Body of pancreas (tissue), 4 donors: ENCODE data around the gene EBF3. TPM values are rescaled to one million over a fixed set of nuclear protein-coding genes. Genes with fewer than 3 reads are reported as not detected.

Experiments
- ATAC-seq: fragments of 150-250 bp; one replicate; pipeline ENCODE4 v1.9.1; 2016
- DNase-seq, 4 donors: peaks; one replicate each; pipeline ENCODE4 v3.0.0-alpha.2; 2019
- H3K27ac ChIP-seq, 4 donors: fragments of 200-600 bp; sonication (generic); 1 replicate in 3 of 4; 2 replicates in 1 of 4; pipeline versions ENCODE4 v1.5.1 to v1.6.1; 2016 to 2019; ENCODE audit warnings: mild to moderate bottlenecking in 1 of 4, mixed read lengths in 1 of 4, moderate library complexity in 1 of 4
- H3K27me3 ChIP-seq, 2 donors: fragments of 200-600 bp; sonication (generic); one replicate each; pipeline ENCODE4 v1.6.0; 2016; ENCODE audit warnings: mild to moderate bottlenecking in 1 of 2
- H3K36me3 ChIP-seq, 2 donors: fragments of 200-600 bp; sonication (generic); replicated peaks in 1 of 2; 2 replicates each; pipeline ENCODE4 v1.5.1; 2016; ENCODE audit warnings: low read depth in 2 of 2; ENCODE audit not compliant: insufficient read depth in 1 of 2
- H3K4me1 ChIP-seq: fragments of 200-600 bp; sonication (generic); one replicate; pipeline ENCODE4 v1.6.0; 2016
- H3K4me3 ChIP-seq, 2 donors: fragments of 200-600 bp; sonication (generic); 1 replicate in 1 of 2; 2 replicates in 1 of 2; pipeline ENCODE4 v1.5.1; 2016 to 2019
- H3K9me3 ChIP-seq, 3 donors: fragments of 200-600 bp; sonication (generic); 1 replicate in 2 of 3; 2 replicates in 1 of 3; pipeline ENCODE4 v1.5.1; 2016
- CTCF ChIP-seq, 7 experiments: fragments of 450-650 bp in 4 of 7; fragments of 200-600 bp in 3 of 7; sonication (generic) in 3 of 7; IDR thresholded peaks; one replicate each; pipeline ENCODE4 v1.5.1; 2016 to 2019; ENCODE audit warnings: antibody characterized with exemption in 7 of 7
- POLR2A ChIP-seq, 3 donors: fragments of 450-650 bp; IDR thresholded peaks; one replicate each; pipeline ENCODE4 v1.6.1; 2016; ENCODE audit warnings: antibody characterized with exemption in 3 of 3, mild to moderate bottlenecking in 2 of 3
- WGBS, 2 donors: methylation state at CpG; one replicate each; pipeline ENCODE4 v1.1.5; 2017; 5-methylcytosine and 5-hydroxymethylcytosine counted together
- intact Hi-C: fragments of 100-400 bp; cut with DNase I; formaldehyde crosslinking; loops from one replicate; pipeline ENCODE4 v1.15.1; 2023
- total RNA-seq, 2 donors: library from RNA; depleted of rRNA; stranded (reverse); fragments of >200 nt; gene quantifications; one replicate each; pipeline ENCODE4 v1.1.0, GENCODE V29; 2016

Gene EBF3
- total RNA-seq, 2 donors from 2014 or later = 2.3 to 4.6 TPM

GRCh38 chr10:129867631-129868179, 96.4 kb downstream of the EBF3 start:
- no peak overlapping the region for H3K27ac ChIP-seq
- H3K36me3 ChIP-seq = no peaks in the 10 kb centered on the region
- no peak for TF ChIP-seq CTCF (IDR thresholded peaks at IDR 0.05)
- TF ChIP-seq POLR2A (IDR thresholded peaks at IDR 0.05) = no peak
- no peaks in the 10 kb centered on the region for H3K9me3 ChIP-seq
- intact Hi-C loops = no loop called here
- no peak overlapping the region for H3K4me3 ChIP-seq
- no peaks in the 10 kb centered on the region for H3K4me1 ChIP-seq
- 92 to 93% methylated on average over 30 to 36 of the region's 36 CpGs for WGBS, 2 donors
- DNase-seq (no peak), ATAC-seq (no peak)
- H3K27me3 ChIP-seq = no peaks in the 10 kb centered on the region

- 85 to 86% methylated on average over 14 to 16 of the region's 16 CpGs for WGBS, 2 donors
- no peak for ATAC-seq
- Histone ChIP-seq H3K9me3 (no peaks in the 10 kb centered on the region), H3K4me1 (no peaks in the 10 kb centered on the region), H3K36me3 (no peaks in the 10 kb centered on the region), H3K27me3 (no peaks in the 10 kb centered on the region), H3K4me3 (no peak overlapping the region), H3K27ac (no peak overlapping the region)
- intact Hi-C loops = no loop called here
- no peak for DNase-seq
- TF ChIP-seq CTCF (IDR thresholded peaks at IDR 0.05) = no peak
- TF ChIP-seq POLR2A (IDR thresholded peaks at IDR 0.05) = no peak
Measured at GRCh38 chr10:129866894-129867293, 97.2 kb downstream of the EBF3 start.

GRCh38 chr10:129865960-129866359, 98.1 kb downstream of the EBF3 start:
- no peaks in the 10 kb centered on the region for H3K4me1 ChIP-seq
- H3K4me3 ChIP-seq = no peak overlapping the region
- no peaks in the 10 kb centered on the region for H3K36me3 ChIP-seq
- 43 to 46% methylated on average over 2 of the region's 2 CpGs for WGBS, 2 donors
- no peak for ATAC-seq
- H3K9me3 ChIP-seq = no peaks in the 10 kb centered on the region
- H3K27me3 ChIP-seq = no peaks in the 10 kb centered on the region
- H3K27ac ChIP-seq = no peak overlapping the region
- no peak for DNase-seq
- intact Hi-C loops = no loop called here
- TF ChIP-seq CTCF (IDR thresholded peaks at IDR 0.05) (no peak), POLR2A (IDR thresholded peaks at IDR 0.05) (no peak)

- intact Hi-C loops = no loop called here
- ATAC-seq = no peak
- H3K4me1 ChIP-seq = no peaks in the 10 kb centered on the region
- 91% methylated on average over 7 of the region's 7 CpGs for WGBS, 2 donors
- TF ChIP-seq CTCF (IDR thresholded peaks at IDR 0.05) = no peak
- TF ChIP-seq POLR2A (IDR thresholded peaks at IDR 0.05) = no peak
- no peak for DNase-seq
- H3K36me3 ChIP-seq = no peaks in the 10 kb centered on the region
- H3K27me3 ChIP-seq = no peaks in the 10 kb centered on the region
- no peak overlapping the region for H3K27ac ChIP-seq
- H3K9me3 ChIP-seq = no peaks in the 10 kb centered on the region
- H3K4me3 ChIP-seq = no peak overlapping the region
Measured at GRCh38 chr10:129865413-129865812, 98.7 kb downstream of the EBF3 start.

GRCh38 chr10:129864601-129865126, 99.4 kb downstream of the EBF3 start:
- no peak overlapping the region for H3K4me3 ChIP-seq
- WGBS, 2 donors = 78 to 86% methylated on average over 6 to 9 of the region's 9 CpGs

More at GRCh38 chr10:129864601-129865126, 99.4 kb downstream of the EBF3 start:
- Histone ChIP-seq H3K4me1 (no peaks in the 10 kb centered on the region), H3K36me3 (no peaks in the 10 kb centered on the region), H3K9me3 (no peaks in the 10 kb centered on the region), H3K27ac (no peak overlapping the region), H3K27me3 (no peaks in the 10 kb centered on the region)
- no peak for DNase-seq
- intact Hi-C loops = no loop called here
- TF ChIP-seq POLR2A (IDR thresholded peaks at IDR 0.05) (no peak), CTCF (IDR thresholded peaks at IDR 0.05) (no peak)
- no peak for ATAC-seq
